B cell (primary cell): ENCODE measurements around the gene LRRC4B.

Experiments used
- CTCF ChIP-seq: fragments of 200-600 bp; IDR thresholded peaks from one replicate; pipeline ENCODE4 v1.8.0; 2022; ENCODE audit warnings: antibody characterized with exemption, mild to moderate bottlenecking
- EZH2 ChIP-seq: IDR thresholded peaks from 2 replicates; pipeline ENCODE4 v1.6.1; 2012; ENCODE audit warnings: borderline replicate concordance, low read depth, mild to moderate bottlenecking, moderate library complexity, low read length; ENCODE audit not compliant: insufficient read depth, poor library complexity, severe bottlenecking

GRCh38 chr19:50494186-50495019 is 73.8 kb downstream of the LRRC4B start:
- TF ChIP-seq EZH2 (no peak), CTCF (no peak)
